Right cardiac atrium (tissue), 5 donors: Measurements from ENCODE around the gene OR6K2. TPM values are rescaled to one million over a fixed set of nuclear protein-coding genes. Genes with fewer than 3 reads are reported as not detected.

Source experiments
- ATAC-seq, 2 donors: fragments of 200-7000 bp; cut with Tn5 transposase; one replicate each; pipeline versions ENCODE4 v1.8.0 to v1.9.1; 2020; ENCODE audit warnings: moderate library complexity in 2 of 2, mild to moderate bottlenecking in 1 of 2
- DNase-seq, 3 donors: peaks; one replicate each; pipeline ENCODE4 v3.0.0-alpha.2; 2020
- H3K27ac ChIP-seq: one replicate; pipeline ENCODE4 v1.5.1; 2013; ENCODE audit warnings: mild to moderate bottlenecking, low read length, control low read depth, moderate library complexity
- H3K27me3 ChIP-seq: one replicate; pipeline ENCODE4 v1.6.1; 2013; ENCODE audit not compliant: control insufficient read depth, insufficient read depth
- H3K4me1 ChIP-seq: one replicate; pipeline ENCODE4 v1.6.1; 2013; ENCODE audit warnings: low read length; ENCODE audit not compliant: control insufficient read depth, insufficient read depth
- H3K4me3 ChIP-seq: one replicate; pipeline ENCODE4 v1.5.1; 2013; ENCODE audit warnings: low read length, control low read depth
- H3K9me3 ChIP-seq: one replicate; pipeline ENCODE4 v1.6.1; 2013; ENCODE audit warnings: low read length; ENCODE audit not compliant: control insufficient read depth
- WGBS: extraction: QIAGEN DNeasy Blood & Tissue Kit; methylation state at CpG from one replicate; pipeline ENCODE4 v1.1.7; 2013; 5-methylcytosine and 5-hydroxymethylcytosine counted together
- intact Hi-C, 4 donors: fragments of 100-400 bp; cut with DNase I; formaldehyde crosslinking; loops; one replicate each; pipeline versions ENCODE4 v1.11.0 to v1.14.0; 2022 to 2023
- long read RNA-seq, 4 donors: library from polyadenylated mRNA; unstranded; transcript quantifications; one replicate each; pipeline ENCODE4 v2.0.0, GENCODE V29; 2020 to 2021
- polyA plus RNA-seq: library from polyadenylated mRNA; stranded (reverse); fragments of 200-250 nt; gene quantifications from one replicate; pipeline ENCODE4 v1.2.3, GENCODE V29; 2013
- total RNA-seq, 4 donors: library from RNA; stranded (reverse); fragmentation: NEBNext Ultra II Directional; extraction: Animal tissue kit (Norgen Biotek cat#: 25700); gene quantifications; one replicate each; pipeline ENCODE4 v1.2.1, GENCODE V29; 2021
- donor health status: healthy with polysubstance abuse.
- donor health status: DM: no; HTN: yes; CAD: no.
- donor health status: DM: no; HTN: no; CAD: no.
- donor health status: DM: no; HTN: yes; CAD: no; lungs with severe emphysema.
- donor health status: DM: yes; HTN: yes; CAD: no.

The OR6K2 gene
- total RNA-seq (not detected), polyA plus RNA-seq (not detected)
- long read RNA-seq, donor 1 = 0 reads
- long read RNA-seq, donor 2 = 0 reads
- long read RNA-seq, donor 3 = 0 reads
- long read RNA-seq, donor 4 = 0 reads

GRCh38 chr1:158700552-158700951 is at the start of gene OR6K2:
TSS of gene OR6K2 (minus strand) at chr1:158700652. CDS start at chr1:158700652, 0 bp downstream.
- no peaks in the 10 kb centered on the region for H3K9me3 ChIP-seq
- ATAC-seq (no peak), DNase-seq (no peak)
- 87% methylated on average over 4 of the region's 4 CpGs for WGBS
- no peaks in the 10 kb centered on the region for H3K4me1 ChIP-seq
- no peak within 1 kb of the TSS for H3K4me3 ChIP-seq
- no peak within 1 kb of the TSS for H3K27ac ChIP-seq
- no peaks in the 10 kb centered on the region for H3K27me3 ChIP-seq
- intact Hi-C loops = no loop called here

- Histone ChIP-seq H3K27ac (no peak overlapping the region), H3K4me3 (no peak overlapping the region)
- ATAC-seq = no peak
Measured at GRCh38 chr1:158735848-158736247, 35.4 kb upstream of the OR6K2 start.

GRCh38 chr1:158732524-158732923 is 32.1 kb upstream of the OR6K2 start:
- no peak for ATAC-seq
- Histone ChIP-seq H3K4me1 (no peaks in the 10 kb centered on the region), H3K27ac (no peak overlapping the region), H3K27me3 (no peaks in the 10 kb centered on the region), H3K4me3 (no peak overlapping the region), H3K9me3 (no peaks in the 10 kb centered on the region)
- 61% methylated on average over 2 of the region's 2 CpGs for WGBS
- intact Hi-C loops = no loop called here
- DNase-seq = no peak

More at GRCh38 chr1:158735848-158736247, 35.4 kb upstream of the OR6K2 start:
- H3K4me1 ChIP-seq = no peaks in the 10 kb centered on the region
- H3K9me3 ChIP-seq = no peaks in the 10 kb centered on the region
- intact Hi-C loops = no loop called here
- DNase-seq = no peak
- H3K27me3 ChIP-seq = no peaks in the 10 kb centered on the region

- intact Hi-C loops = no loop called here
- Histone ChIP-seq H3K4me3 (no peak overlapping the region), H3K9me3 (no peaks in the 10 kb centered on the region), H3K4me1 (no peaks in the 10 kb centered on the region), H3K27me3 (no peaks in the 10 kb centered on the region), H3K27ac (no peak overlapping the region)
- no peak for ATAC-seq
- 88% methylated on average over 4 of the region's 4 CpGs for WGBS
- no peak for DNase-seq
Measured at GRCh38 chr1:158731707-158732106, 31.3 kb upstream of the OR6K2 start.

GRCh38 chr1:158730453-158730852 is 30.0 kb upstream of the OR6K2 start:
- 77% methylated on average over 4 of the region's 4 CpGs for WGBS
- Histone ChIP-seq H3K27ac (no peak overlapping the region), H3K27me3 (no peaks in the 10 kb centered on the region), H3K4me1 (no peaks in the 10 kb centered on the region), H3K4me3 (no peak overlapping the region), H3K9me3 (no peaks in the 10 kb centered on the region)
- ATAC-seq = no peak
- intact Hi-C loops = no loop called here
- no peak for DNase-seq

- Histone ChIP-seq H3K9me3 (no peaks in the 10 kb centered on the region), H3K4me3 (no peak overlapping the region), H3K4me1 (no peaks in the 10 kb centered on the region), H3K27me3 (no peaks in the 10 kb centered on the region), H3K27ac (no peak overlapping the region)
- ATAC-seq (no peak), DNase-seq (no peak)
- WGBS = 59% methylated on average over 3 of the region's 3 CpGs
- intact Hi-C loops = no loop called here
Measured at GRCh38 chr1:158728510-158729225, 28.2 kb upstream of the OR6K2 start.

- Histone ChIP-seq H3K27me3 (no peaks in the 10 kb centered on the region), H3K4me3 (no peak overlapping the region), H3K4me1 (no peaks in the 10 kb centered on the region), H3K9me3 (no peaks in the 10 kb centered on the region), H3K27ac (no peak overlapping the region)
- intact Hi-C loops = no loop called here
- ATAC-seq (no peak), DNase-seq (no peak)
- 95% methylated on average over 5 of the region's 5 CpGs for WGBS
Measured at GRCh38 chr1:158724442-158724841, 24.0 kb upstream of the OR6K2 start.

- H3K4me1 ChIP-seq = no peaks in the 10 kb centered on the region
- no peak for DNase-seq
- H3K27me3 ChIP-seq = no peaks in the 10 kb centered on the region
- no peak within 1 kb of the TSS for H3K27ac ChIP-seq
- WGBS = 73% methylated on average over 2 of the region's 2 CpGs
- ATAC-seq = no peak
- intact Hi-C loops = no loop called here
- no peaks in the 10 kb centered on the region for H3K9me3 ChIP-seq
- no peak within 1 kb of the TSS for H3K4me3 ChIP-seq
Measured at GRCh38 chr1:158720620-158721019, 20.2 kb upstream of the OR6K2 start, which contains the start of gene OR6K3. TSS of gene OR6K3 (minus strand) at chr1:158720720. CDS start at chr1:158718115, 2,605 bp downstream.

GRCh38 chr1:158719664-158720063 is 19.2 kb upstream of the OR6K2 start:
- Histone ChIP-seq H3K4me3 (no peak overlapping the region), H3K27ac (no peak overlapping the region), H3K4me1 (no peaks in the 10 kb centered on the region), H3K27me3 (no peaks in the 10 kb centered on the region), H3K9me3 (no peaks in the 10 kb centered on the region)
- no peak for ATAC-seq
- 56% methylated on average over 3 of the region's 3 CpGs for WGBS
- intact Hi-C loops = no loop called here
- no peak for DNase-seq

- Histone ChIP-seq H3K9me3 (no peaks in the 10 kb centered on the region), H3K4me3 (no peak overlapping the region), H3K27ac (no peak overlapping the region), H3K4me1 (no peaks in the 10 kb centered on the region), H3K27me3 (no peaks in the 10 kb centered on the region)
- DNase-seq = no peak
- intact Hi-C loops = no loop called here
- no peak for ATAC-seq
- 81% methylated on average over 6 of the region's 6 CpGs for WGBS
Measured at GRCh38 chr1:158717344-158717743, 16.9 kb upstream of the OR6K2 start.

GRCh38 chr1:158716335-158716734 is 15.9 kb upstream of the OR6K2 start:
- intact Hi-C loops = no loop called here
- DNase-seq (no peak), ATAC-seq (no peak)
- no peaks in the 10 kb centered on the region for H3K9me3 ChIP-seq
- no peaks in the 10 kb centered on the region for H3K27me3 ChIP-seq
- H3K4me3 ChIP-seq = no peak overlapping the region
- WGBS = 87% methylated on average over 1 of the region's 1 CpG
- no peak overlapping the region for H3K27ac ChIP-seq
- H3K4me1 ChIP-seq = no peaks in the 10 kb centered on the region
